AG04449 (cell line): Measurements from ENCODE around the gene OR9K2.

Experiments used
- CTCF ChIA-PET: fragments of 350-600 bp; formaldehyde crosslinking; extraction: SDS; loops from one replicate; lab custom pipeline; 2021; ENCODE audit warnings: antibody characterized with exemption; lab: Yijun Ruan, JAX
- POLR2A ChIA-PET: fragments of 400-600, 350-600 bp; formaldehyde crosslinking; extraction: SDS; loops from one replicate; lab custom pipeline; 2020; ENCODE audit warnings: antibody characterized with exemption, inconsistent platforms; lab: Yijun Ruan, JAX
- DNase-seq: peaks from one replicate; pipeline ENCODE4 v3.0.0-alpha.2; 2010; ENCODE audit warnings: low read depth, low spot score
- H3K4me3 ChIP-seq: 2 replicates; pipeline ENCODE4 v1.5.1; 2011; ENCODE audit warnings: low read depth, mild to moderate bottlenecking, control low read depth, low read length
- CTCF ChIP-seq: IDR thresholded peaks from one replicate; pipeline ENCODE4 v1.5.1; 2011; ENCODE audit warnings: mild to moderate bottlenecking, moderate library complexity, low read length, control low read depth, inconsistent platforms; ENCODE audit not compliant: insufficient read depth; ENCODE audit errors: missing control alignments

OR9K2 gene

GRCh38 chr12:55126106-55126505, at the start of gene OR9K2:
OR9K2 (plus strand) TSS chr12:55126406; CDS start chr12:55129835, 3,429 bp downstream.
- no peak for TF ChIP-seq CTCF
- POLR2A ChIA-PET: no interaction called here
- no peak within 1 kb of the TSS for H3K4me3 ChIP-seq
- CTCF ChIA-PET: interaction anchor here (0.8 kb wide), 1 partner anchor 51 kb away, joined by 3 read pairs; no protein-coding TSS in a partner anchor
- DNase-seq: no peak

GRCh38 chr12:55092579-55092978, 33.6 kb upstream of the OR9K2 start:
- no peak for DNase-seq
- no peak overlapping the region for H3K4me3 ChIP-seq
- ChIA-PET POLR2A (no interaction called here), CTCF (interaction anchor here (0.7 to 1.6 kb wide), 2 partner anchors 21 to 24 kb away, joined by 3 to 6 read pairs; no protein-coding TSS in a partner anchor)
- no peak for TF ChIP-seq CTCF

- no peak overlapping the region for H3K4me3 ChIP-seq
- TF ChIP-seq CTCF: no peak
- ChIA-PET CTCF (interaction anchor here (1.2 to 1.3 kb wide), 2 partner anchors 41 to 44 kb away, joined by 3 to 4 read pairs; no protein-coding TSS in a partner anchor), POLR2A (no interaction called here)
- no peak for DNase-seq
These were observed 13.8 kb upstream of the OR9K2 start for GRCh38 chr12:55112378-55112875.

GRCh38 chr12:55116152-55116551, 10.1 kb upstream of the OR9K2 start:
- CTCF ChIA-PET: no interaction called here
- no peak for DNase-seq
- TF ChIP-seq CTCF: no peak
- POLR2A ChIA-PET: no interaction called here
- H3K4me3 ChIP-seq: no peak overlapping the region

- POLR2A ChIA-PET: no interaction called here
- DNase-seq: no peak
- TF ChIP-seq CTCF: no peak
These were observed 6.6 kb downstream of the OR9K2 start for GRCh38 chr12:55132816-55133215.

GRCh38 chr12:55142669-55143565, 16.7 kb downstream of the OR9K2 start:
- no peak for DNase-seq
- no peak overlapping the region for H3K4me3 ChIP-seq
- CTCF ChIA-PET: interaction anchor here (0.9 to 2.3 kb wide), 5 partner anchors 13 to 150 kb away, joined by 3 to 9 read pairs (median 4); no protein-coding TSS in a partner anchor
- POLR2A ChIA-PET: no interaction called here
- peak; percentile 55 for TF ChIP-seq CTCF

More at GRCh38 chr12:55132816-55133215, 6.6 kb downstream of the OR9K2 start:
- no peak overlapping the region for H3K4me3 ChIP-seq
- CTCF ChIA-PET: no interaction called here
